ENCODE results near the gene GRM7.

GRM7 gene

GRCh38 chr3:7357101-7357500 lies 496.2 kb downstream of the GRM7 start:
- in situ Hi-C loops (cut with MboI; ENCODE audit: low pct_unique_long_range_greater_than_20kb, low sequenced_read_pairs, unreplicated experiment): no loop called here
- no peak for TF ChIP-seq CTCF (IDR thresholded peaks at IDR 0.05; ENCODE audit: extremely low read depth, insufficient read depth, missing control alignments)

DNA sequence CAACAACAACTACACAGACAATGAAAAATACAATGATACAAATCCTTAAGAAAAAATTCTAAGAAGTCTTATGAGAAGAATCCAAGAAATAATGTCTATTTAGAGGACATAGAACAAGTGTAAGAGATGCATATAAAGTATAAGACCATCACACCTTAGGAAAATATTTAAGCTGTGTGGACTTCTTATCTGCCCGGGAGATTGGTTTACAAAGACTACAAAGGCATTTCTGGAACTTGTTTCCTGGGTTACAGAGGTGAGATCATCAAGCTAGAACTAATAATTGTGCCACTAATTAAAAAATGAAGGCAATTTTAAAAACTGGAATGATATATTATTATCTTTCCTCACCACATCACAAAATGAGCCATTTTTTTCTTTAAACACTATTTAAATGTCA lies 507.1 kb downstream of the GRM7 start:
- DNase-seq (ENCODE audit: low spot score): no peak
- TF ChIP-seq CTCF (IDR thresholded peaks at IDR 0.05; ENCODE audit: extremely low read depth, insufficient read depth, missing control alignments): no peak
- in situ Hi-C loops (cut with MboI; ENCODE audit: low pct_unique_long_range_greater_than_20kb, low sequenced_read_pairs, unreplicated experiment): no loop called here

More at GRCh38 chr3:7357101-7357500, 496.2 kb downstream of the GRM7 start:
- no peak for DNase-seq (ENCODE audit: low spot score)

DNA sequence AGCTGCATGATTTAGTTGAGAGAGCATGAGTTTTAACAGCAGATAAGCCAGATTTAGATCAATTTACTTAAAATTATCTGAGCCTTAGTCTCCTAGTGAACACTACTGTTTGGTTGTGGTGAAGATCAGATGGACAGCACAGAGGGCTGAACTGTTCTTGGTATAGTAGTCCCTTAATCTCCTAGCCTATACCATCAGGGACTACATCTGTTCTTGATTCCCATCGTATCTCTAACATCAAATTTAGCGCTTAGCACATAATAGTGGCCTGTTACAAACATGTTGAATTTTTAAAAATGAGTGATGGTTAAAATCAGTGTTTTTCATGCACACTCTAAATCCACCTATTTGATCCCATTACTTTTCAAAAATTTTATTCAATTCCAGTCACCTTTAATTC lies 507.7 kb downstream of the GRM7 start:
- TF ChIP-seq CTCF (IDR thresholded peaks at IDR 0.05; ENCODE audit: extremely low read depth, insufficient read depth, missing control alignments): no peak
- DNase-seq (ENCODE audit: low spot score): no peak
- in situ Hi-C loops (cut with MboI; ENCODE audit: low pct_unique_long_range_greater_than_20kb, low sequenced_read_pairs, unreplicated experiment): no loop called here

GRCh38 chr3:7371693-7372572 lies 511.0 kb downstream of the GRM7 start:
- in situ Hi-C loops (cut with MboI; ENCODE audit: low pct_unique_long_range_greater_than_20kb, low sequenced_read_pairs, unreplicated experiment): no loop called here

GRCh38 chr3:7377103-7377502 lies 516.2 kb downstream of the GRM7 start:
- no peak for DNase-seq (ENCODE audit: low spot score)

More at GRCh38 chr3:7371693-7372572, 511.0 kb downstream of the GRM7 start:
- TF ChIP-seq CTCF (IDR thresholded peaks at IDR 0.05; ENCODE audit: extremely low read depth, insufficient read depth, missing control alignments): no peak
- DNase-seq (ENCODE audit: low spot score): no peak

DNA sequence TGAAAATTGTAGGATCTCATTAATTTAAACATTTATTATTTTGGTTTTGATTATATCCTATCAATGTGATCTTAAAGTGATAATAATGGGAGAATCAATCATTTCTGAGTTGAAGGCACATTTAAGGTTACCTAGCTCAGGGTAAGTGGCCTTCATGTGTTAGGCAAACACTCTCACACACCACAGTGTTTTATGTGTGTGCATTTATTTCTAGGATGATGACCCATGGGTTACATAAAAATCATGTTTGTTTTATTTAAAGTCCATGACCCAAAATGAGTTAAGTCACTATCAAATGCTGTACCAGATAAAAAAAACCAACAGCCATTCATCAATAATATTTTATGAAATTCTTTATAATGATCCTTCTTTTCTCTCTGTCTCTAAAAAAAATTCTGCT lies 520.8 kb downstream of the GRM7 start:
- in situ Hi-C loops (cut with MboI; ENCODE audit: low pct_unique_long_range_greater_than_20kb, low sequenced_read_pairs, unreplicated experiment): no loop called here
- DNase-seq (ENCODE audit: low spot score): no peak
- TF ChIP-seq CTCF (IDR thresholded peaks at IDR 0.05; ENCODE audit: extremely low read depth, insufficient read depth, missing control alignments): no peak

More at GRCh38 chr3:7377103-7377502, 516.2 kb downstream of the GRM7 start:
- TF ChIP-seq CTCF (IDR thresholded peaks at IDR 0.05; ENCODE audit: extremely low read depth, insufficient read depth, missing control alignments): no peak
- in situ Hi-C loops (cut with MboI; ENCODE audit: low pct_unique_long_range_greater_than_20kb, low sequenced_read_pairs, unreplicated experiment): no loop called here
